ENCODE data around the gene USH1C. TPM values are rescaled to one million over a fixed set of nuclear protein-coding genes. Genes with fewer than 3 reads are reported as not detected.

USH1C gene
- total RNA-seq, 3 donors from 2014 or later (not counting 1 experiment from before 2014, with no cell fraction given): not detected

DNA sequence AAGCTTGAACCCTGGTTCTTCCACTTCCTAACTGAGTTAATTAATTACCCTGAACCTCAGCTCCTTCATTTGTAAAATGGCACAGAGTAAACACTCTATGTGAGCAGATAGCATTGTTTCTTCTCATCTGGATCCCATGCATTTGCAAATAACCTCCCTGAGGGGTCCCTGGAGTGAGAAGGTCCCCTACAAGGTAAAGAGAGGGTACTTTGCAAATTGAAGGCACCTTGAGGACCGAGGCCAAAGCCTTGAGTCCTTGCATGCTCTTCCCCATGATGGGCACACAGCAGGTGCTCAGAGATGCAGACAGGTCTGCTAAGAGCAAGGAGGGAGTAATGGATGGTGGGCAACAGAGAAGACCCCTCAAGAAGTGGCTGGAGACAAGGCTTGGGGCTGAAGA lies 36.1 kb upstream of the USH1C start:
- DNase-seq: no peak
- Mint-ChIP-seq H3K36me3 (no peaks in the 10 kb centered on the region), H3K4me1 (no peaks in the 10 kb centered on the region), H3K4me3 (no peak overlapping the region), H3K9me3 (no peaks in the 10 kb centered on the region), H3K27me3 (ENCODE audit: low read depth in 2 of 2) (peaks cover 0 to 12% of the 10 kb centered on the region in 2 donors), H3K27ac (no peak overlapping the region)
- H3K27ac ChIP-seq (ENCODE audit: low read length): no peak overlapping the region
- no peak for ATAC-seq
- H3K27me3 ChIP-seq (ENCODE audit: control insufficient read depth, insufficient read depth, low read length): no peaks in the 10 kb centered on the region
- no peaks in the 10 kb centered on the region for H3K36me3 ChIP-seq (ENCODE audit: control insufficient read depth, insufficient read depth, low read length)
- H3K4me3 ChIP-seq (ENCODE audit: low read length): no peak overlapping the region
- intact Hi-C loops (cut with micrococcal nuclease): no loop called here
- WGBS (ENCODE audit: insufficient coverage): 71% methylated on average over 1 of the region's 1 CpG
- H3K9me3 ChIP-seq (ENCODE audit: control insufficient read depth, insufficient read depth, low read length): no peaks in the 10 kb centered on the region
- H3K4me1 ChIP-seq (ENCODE audit: control insufficient read depth, insufficient read depth, low read length): no peaks in the 10 kb centered on the region
- TF ChIP-seq, protein P1, sequence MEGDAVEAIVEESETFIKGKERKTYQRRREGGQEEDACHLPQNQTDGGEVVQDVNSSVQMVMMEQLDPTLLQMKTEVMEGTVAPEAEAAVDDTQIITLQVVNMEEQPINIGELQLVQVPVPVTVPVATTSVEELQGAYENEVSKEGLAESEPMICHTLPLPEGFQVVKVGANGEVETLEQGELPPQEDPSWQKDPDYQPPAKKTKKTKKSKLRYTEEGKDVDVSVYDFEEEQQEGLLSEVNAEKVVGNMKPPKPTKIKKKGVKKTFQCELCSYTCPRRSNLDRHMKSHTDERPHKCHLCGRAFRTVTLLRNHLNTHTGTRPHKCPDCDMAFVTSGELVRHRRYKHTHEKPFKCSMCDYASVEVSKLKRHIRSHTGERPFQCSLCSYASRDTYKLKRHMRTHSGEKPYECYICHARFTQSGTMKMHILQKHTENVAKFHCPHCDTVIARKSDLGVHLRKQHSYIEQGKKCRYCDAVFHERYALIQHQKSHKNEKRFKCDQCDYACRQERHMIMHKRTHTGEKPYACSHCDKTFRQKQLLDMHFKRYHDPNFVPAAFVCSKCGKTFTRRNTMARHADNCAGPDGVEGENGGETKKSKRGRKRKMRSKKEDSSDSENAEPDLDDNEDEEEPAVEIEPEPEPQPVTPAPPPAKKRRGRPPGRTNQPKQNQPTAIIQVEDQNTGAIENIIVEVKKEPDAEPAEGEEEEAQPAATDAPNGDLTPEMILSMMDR (IDR thresholded peaks at IDR 0.05): no peak

DNA sequence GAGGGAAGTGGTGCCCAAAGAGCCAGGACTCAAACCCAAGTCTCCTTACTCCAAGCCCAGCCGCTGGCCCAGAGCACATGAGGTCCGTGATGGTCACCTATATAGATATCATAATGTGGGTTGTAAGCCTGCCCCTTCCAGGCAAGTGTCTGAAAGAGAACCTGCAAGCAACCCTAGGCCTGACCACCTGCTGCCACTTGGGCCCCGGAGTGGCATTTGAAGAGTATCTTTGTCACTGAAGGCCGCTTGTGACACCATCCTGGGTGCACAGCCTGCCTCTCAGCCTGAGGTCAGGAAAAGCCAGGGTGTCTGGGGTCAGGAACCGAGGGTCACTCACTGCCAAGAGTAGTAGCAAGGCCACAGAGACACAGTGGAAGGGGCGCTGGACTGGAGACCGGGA lies 35.2 kb upstream of the USH1C start:
- TF ChIP-seq, protein P1 (IDR thresholded peaks at IDR 0.05): no peak
- intact Hi-C loops (cut with micrococcal nuclease): no loop called here
- H3K27ac ChIP-seq (ENCODE audit: low read length): no peak overlapping the region
- H3K27me3 ChIP-seq (ENCODE audit: control insufficient read depth, insufficient read depth, low read length): no peaks in the 10 kb centered on the region
- H3K27ac Mint-ChIP-seq: no peak overlapping the region
- ATAC-seq (no peak), DNase-seq (peak in 1 of 2 donors; percentile 7)
- H3K4me1 Mint-ChIP-seq: no peaks in the 10 kb centered on the region
- no peaks in the 10 kb centered on the region for H3K9me3 Mint-ChIP-seq
- no peak overlapping the region for H3K4me3 ChIP-seq (ENCODE audit: low read length)
- no peaks in the 10 kb centered on the region for H3K36me3 Mint-ChIP-seq
- H3K27me3 Mint-ChIP-seq (ENCODE audit: low read depth in 2 of 2): peaks cover 0 to 12% of the 10 kb centered on the region in 2 donors
- H3K4me1 ChIP-seq (ENCODE audit: control insufficient read depth, insufficient read depth, low read length): no peaks in the 10 kb centered on the region
- no peaks in the 10 kb centered on the region for H3K36me3 ChIP-seq (ENCODE audit: control insufficient read depth, insufficient read depth, low read length)
- H3K9me3 ChIP-seq (ENCODE audit: control insufficient read depth, insufficient read depth, low read length): no peaks in the 10 kb centered on the region
- no peak overlapping the region for H3K4me3 Mint-ChIP-seq
- WGBS (ENCODE audit: insufficient coverage): 88% methylated on average over 7 of the region's 7 CpGs

DNA sequence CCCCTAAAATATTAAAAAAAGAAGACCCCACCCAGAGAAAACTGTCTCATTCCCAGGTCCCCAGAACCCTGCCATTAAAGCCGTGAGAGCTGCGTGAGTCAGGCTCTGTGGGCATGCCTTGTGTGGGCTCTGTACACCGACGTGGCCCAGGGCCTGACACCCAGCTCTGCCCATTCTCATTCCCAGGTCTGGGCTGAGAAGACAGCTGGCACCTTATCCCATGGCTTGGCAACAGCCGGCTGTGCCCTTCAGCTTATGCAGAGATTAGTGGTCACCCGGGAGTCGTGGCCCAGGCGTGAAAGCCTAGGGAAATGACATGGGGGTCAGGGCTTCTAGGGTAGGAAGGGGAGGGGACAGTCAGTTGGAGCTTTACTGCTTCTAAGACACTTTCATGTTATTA lies 34.7 kb upstream of the USH1C start:
- TF ChIP-seq, protein P1 (IDR thresholded peaks at IDR 0.05): no peak
- WGBS (ENCODE audit: insufficient coverage): 89% methylated on average over 8 of the region's 8 CpGs
- Mint-ChIP-seq H3K9me3 (no peaks in the 10 kb centered on the region), H3K4me1 (no peaks in the 10 kb centered on the region), H3K36me3 (no peaks in the 10 kb centered on the region), H3K27ac (no peak overlapping the region), H3K27me3 (ENCODE audit: low read depth in 2 of 2) (peaks cover 0 to 12% of the 10 kb centered on the region in 2 donors), H3K4me3 (no peak overlapping the region)
- Histone ChIP-seq H3K27me3 (ENCODE audit: control insufficient read depth, insufficient read depth, low read length) (no peaks in the 10 kb centered on the region), H3K4me3 (ENCODE audit: low read length) (no peak overlapping the region), H3K9me3 (ENCODE audit: control insufficient read depth, insufficient read depth, low read length) (no peaks in the 10 kb centered on the region), H3K36me3 (ENCODE audit: control insufficient read depth, insufficient read depth, low read length) (no peaks in the 10 kb centered on the region), H3K27ac (ENCODE audit: low read length) (no peak overlapping the region), H3K4me1 (ENCODE audit: control insufficient read depth, insufficient read depth, low read length) (no peaks in the 10 kb centered on the region)
- ATAC-seq: no peak
- intact Hi-C loops (cut with micrococcal nuclease): no loop called here
- peak in 1 of 2 donors; percentile 1 for DNase-seq

DNA sequence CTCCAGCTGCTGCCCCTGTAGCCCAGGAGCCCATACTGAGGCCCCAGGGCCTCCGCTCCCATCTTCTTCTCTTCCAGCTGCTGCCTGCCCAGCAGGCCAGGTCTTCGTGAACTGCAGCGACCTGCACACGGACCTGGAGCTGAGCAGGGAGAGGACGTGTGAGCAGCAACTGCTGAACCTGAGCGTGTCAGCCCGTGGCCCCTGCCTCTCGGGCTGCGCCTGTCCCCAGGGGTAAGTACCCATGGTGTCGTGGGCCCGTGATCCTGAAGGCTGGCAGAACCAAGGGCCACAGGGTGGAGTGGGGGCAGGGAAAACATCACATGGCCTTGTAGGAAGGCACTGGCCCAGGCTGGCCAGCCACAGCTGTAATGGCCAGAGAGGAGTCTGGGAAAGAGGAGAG lies 34.1 kb upstream of the USH1C start:
- intact Hi-C loops (cut with micrococcal nuclease): no loop called here
- H3K36me3 Mint-ChIP-seq: no peaks in the 10 kb centered on the region
- Histone ChIP-seq H3K4me1 (ENCODE audit: control insufficient read depth, insufficient read depth, low read length) (no peaks in the 10 kb centered on the region), H3K36me3 (ENCODE audit: control insufficient read depth, insufficient read depth, low read length) (no peaks in the 10 kb centered on the region), H3K9me3 (ENCODE audit: control insufficient read depth, insufficient read depth, low read length) (no peaks in the 10 kb centered on the region), H3K27ac (ENCODE audit: low read length) (no peak overlapping the region), H3K4me3 (ENCODE audit: low read length) (no peak overlapping the region), H3K27me3 (ENCODE audit: control insufficient read depth, insufficient read depth, low read length) (no peaks in the 10 kb centered on the region)
- DNase-seq (peak in 1 of 2 donors; percentile 11), ATAC-seq (no peak)
- H3K4me3 Mint-ChIP-seq: no peak overlapping the region
- peaks cover 0 to 3% of the 10 kb centered on the region in 2 donors for H3K4me1 Mint-ChIP-seq
- peaks cover 0 to 12% of the 10 kb centered on the region in 2 donors for H3K27me3 Mint-ChIP-seq (ENCODE audit: low read depth in 2 of 2)
- TF ChIP-seq, protein P1 (IDR thresholded peaks at IDR 0.05): no peak
- no peak overlapping the region for H3K27ac Mint-ChIP-seq
- WGBS (ENCODE audit: insufficient coverage): 90% methylated on average over 11 of the region's 11 CpGs
- H3K9me3 Mint-ChIP-seq: no peaks in the 10 kb centered on the region

Measured in natural killer cell (primary cell).